ENCODE results near the gene FOXP4.

GRCh38 chr6:41577356-41578216 lies 31.4 kb downstream of the FOXP4 start:
- TF ChIP-seq CTCF (IDR thresholded peaks at IDR 0.05) (no peak), EZH2 (IDR thresholded peaks at IDR 0.05) (no peak)

Data from neural progenitor cell (in vitro differentiated cells).